GM12878 (cell line): ENCODE data around the gene PSMA1. TPM values are rescaled to one million over a fixed set of nuclear protein-coding genes. Genes with fewer than 3 reads are reported as not detected.

Experiments used
- ATAC-seq: fragments of 200-7000 bp; cut with Tn5 transposase; 3 replicates; pipeline ENCODE4 v1.9.1; 2020; ENCODE audit warnings: mild to moderate bottlenecking, moderate library complexity
- BruUV-seq: library from RNA; stranded (reverse); fragments of 400-500 nt; replicated peaks from 2 replicates; lab custom pipeline; 2021; lab: Mats Ljungman, UMichigan
- CTCF ChIA-PET: fragments of 300-600 bp; sonication (Branson Sonifier 250); formaldehyde crosslinking; extraction: SDS; loops from one replicate; lab custom pipeline; 2021; ENCODE audit warnings: inconsistent platforms; lab: Yijun Ruan, JAX
- POLR2A ChIA-PET: fragments of 350-600 bp; formaldehyde crosslinking; extraction: SDS; loops from one replicate; lab custom pipeline; 2021; ENCODE audit warnings: inconsistent platforms; lab: Charles Lee
- RAD21 ChIA-PET: fragments of 300-600 bp; sonication (Branson Sonifier 250); formaldehyde crosslinking; loops from one replicate; lab custom pipeline; 2023; ENCODE audit warnings: antibody characterized with exemption; ENCODE audit not compliant: unreplicated experiment; lab: Charles Lee
- SMC1A ChIA-PET: fragments of 300-600 bp; sonication (Branson Sonifier 250); formaldehyde crosslinking; loops from one replicate; lab custom pipeline; 2023; ENCODE audit not compliant: unreplicated experiment, uncharacterized antibody; lab: Charles Lee
- DNase-seq: peaks from one replicate; pipeline ENCODE4 v3.0.0-alpha.2; 2011; ENCODE audit warnings: low read depth, low spot score
- FAIRE-seq: peaks from 3 replicates; lab custom pipeline; 2011; peaks lifted over from hg19 to GRCh38; lab: Jason Lieb, UNC
- H2AFZ ChIP-seq: 2 replicates; pipeline ENCODE4 v1.6.0; 2011; ENCODE audit warnings: low read depth, low read length, control low read depth; ENCODE audit not compliant: control insufficient read depth
- H3K27ac ChIP-seq: 2 replicates; pipeline ENCODE4 v1.5.1; 2011; ENCODE audit warnings: control low read depth; ENCODE audit not compliant: control insufficient read depth, insufficient read depth
- H3K27me3 ChIP-seq, 2 experiments: replicated peaks in 1 of 2; 2 replicates each; pipeline versions ENCODE4 v1.6.0 to v1.6.1; 2011; ENCODE audit warnings: low read length in 1 of 2; ENCODE audit not compliant: control insufficient read depth in 2 of 2, insufficient read depth in 2 of 2
- H3K36me3 ChIP-seq, 2 experiments: 2 replicates each; pipeline ENCODE4 v1.5.1; 2011; ENCODE audit warnings: low read length in 1 of 2; ENCODE audit not compliant: control insufficient read depth in 2 of 2, insufficient read depth in 2 of 2
- H3K4me1 ChIP-seq: 2 replicates; pipeline ENCODE4 v1.6.1; 2011; ENCODE audit warnings: mild to moderate bottlenecking, low read length, moderate library complexity, mixed read lengths; ENCODE audit not compliant: control insufficient read depth, insufficient read depth
- H3K4me2 ChIP-seq: 2 replicates; pipeline ENCODE4 v1.6.0; 2011; ENCODE audit warnings: control low read depth; ENCODE audit not compliant: control insufficient read depth, insufficient read depth
- H3K4me3 ChIP-seq: fragments of 200-600 bp; sonication (generic); 2 replicates; pipeline ENCODE4 v1.5.1; 2016
- H3K79me2 ChIP-seq: 2 replicates; pipeline ENCODE4 v1.6.0; 2011; ENCODE audit warnings: low read length; ENCODE audit not compliant: control insufficient read depth, insufficient read depth
- H3K9ac ChIP-seq: 2 replicates; pipeline ENCODE4 v1.8.0; 2011; ENCODE audit warnings: low read length, control low read depth, mixed read lengths; ENCODE audit not compliant: control insufficient read depth, insufficient read depth
- H3K9me3 ChIP-seq: replicated peaks from 3 replicates; pipeline ENCODE4 v1.5.1; 2011; ENCODE audit warnings: mild to moderate bottlenecking, low read length; ENCODE audit not compliant: control insufficient read depth, insufficient read depth
- H4K20me1 ChIP-seq: 2 replicates; pipeline ENCODE4 v1.6.0; 2011; ENCODE audit not compliant: control insufficient read depth, insufficient read depth
- ASH2L ChIP-seq: fragments of 300-600, 200-600 bp; sonication (generic); IDR thresholded peaks from 2 replicates; pipeline ENCODE4 v1.6.1; 2017; ENCODE audit warnings: low read depth, mild to moderate bottlenecking, borderline replicate concordance
- BMI1 ChIP-seq: fragments of 450-650 bp; IDR thresholded peaks from 2 replicates; pipeline ENCODE4 v1.6.1; 2016; ENCODE audit warnings: mild to moderate bottlenecking, moderate library complexity, borderline replicate concordance
- GABPA ChIP-seq: IDR thresholded peaks from 2 replicates; pipeline ENCODE4 v1.6.1; 2014; ENCODE audit warnings: antibody characterized with exemption, low read depth, mild to moderate bottlenecking, inconsistent platforms
- JUNB ChIP-seq: IDR thresholded peaks from 2 replicates; pipeline ENCODE4 v1.6.1; 2016; ENCODE audit warnings: antibody characterized with exemption, mild to moderate bottlenecking
- SPI1 ChIP-seq: IDR thresholded peaks from 2 replicates; pipeline ENCODE4 v1.6.1; 2011; ENCODE audit warnings: low read depth, mild to moderate bottlenecking, low read length, moderate library complexity, borderline replicate concordance; ENCODE audit not compliant: insufficient read depth
- WRNIP1 ChIP-seq: IDR thresholded peaks from 2 replicates; pipeline ENCODE4 v1.6.1; 2011; ENCODE audit warnings: low read depth, low read length, improper control_type of control experiment, borderline replicate concordance
- WGBS: methylation state at CpG from one replicate; pipeline ENCODE4 v1.1.6; 2016; ENCODE audit warnings: low lambda C conversion rate; ENCODE audit not compliant: insufficient replicate concordance, insufficient coverage; ENCODE audit errors: missing lambda C conversion rate; 5-methylcytosine and 5-hydroxymethylcytosine counted together
- in situ Hi-C: fragments of 300-500 bp; cut with MboI; formaldehyde crosslinking; loops from 9 replicates; pipeline ENCODE4 v1.14.3; 2018; ENCODE audit warnings: mixed read lengths
- intact Hi-C: fragments of 100-400 bp; cut with micrococcal nuclease; formaldehyde crosslinking; loops from one replicate; pipeline ENCODE4 v1.14.2; 2022; ENCODE audit not compliant: unreplicated experiment
- polyA plus RNA-seq, 11 experiments: library from polyadenylated mRNA; depleted of rRNA in 4 of 11; unstranded in 6 of 11; stranded (reverse) in 5 of 11; fragments of >200 nt; fragmentation: Nextera tagmentation in 4 of 11; fragmentation: Illumina TruSeq in 1 of 11; extraction: Ambion mirVana in 4 of 11; extraction: Trizol in 1 of 11; gene quantifications; 1 replicate in 1 of 11; 2 replicates in 10 of 11; pipeline versions ENCODE4 v1.2.1 to v1.2.3, GENCODE V29; 2011 to 2016; ENCODE audit warnings: inconsistent platforms in 2 of 11, missing spikeins in 2 of 11, low read depth in 1 of 11
- total RNA-seq, 4 experiments: library from RNA; depleted of rRNA in 3 of 4; stranded (reverse); fragments of >200 nt in 3 of 4; fragmentation: Illumina TruSeq in 1 of 4; extraction: Trizol in 1 of 4; gene quantifications; 2 replicates each; pipeline versions ENCODE4 v1.2.1 to v1.2.3, GENCODE V29; 2013 to 2021
- TF ChIP-seq, protein P1 (sequence below): fragments of 450-650 bp; IDR thresholded peaks from 2 replicates; pipeline ENCODE4 v1.6.1; 2016; ENCODE audit warnings: mild to moderate bottlenecking, moderate library complexity, borderline replicate concordance
- TF ChIP-seq, protein P2 (sequence below): fragments of 450-650 bp; formaldehyde crosslinking; IDR thresholded peaks from 2 replicates; pipeline ENCODE4 v1.5.0; 2022; ENCODE audit warnings: mild to moderate bottlenecking, missing genetic modification characterization

The PSMA1 gene
- total and polyA plus RNA-seq, 10 of the 15 experiments (the other 5 are each of a cell fraction or from before 2014, with no cell fraction given), result 185 to 678 (median 299) TPM

DNA sequence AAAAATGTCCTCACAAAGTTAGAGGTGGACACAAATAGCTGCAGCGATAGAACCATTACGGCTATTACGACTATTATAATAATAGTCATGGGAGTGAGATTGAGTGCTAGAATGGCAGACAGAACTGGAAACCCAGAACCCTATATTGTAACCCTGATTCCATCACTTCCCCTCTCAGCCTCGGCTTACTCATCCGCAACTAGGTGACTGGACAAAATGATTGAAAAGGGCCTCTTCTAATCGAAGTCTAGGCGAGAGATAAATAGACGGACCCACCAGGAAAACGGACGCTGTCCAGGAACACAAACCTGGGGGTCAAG is 629 bp downstream of the PSMA1 start:
- H3K36me3 ChIP-seq, result peaks cover 0 to 3% of the 10 kb centered on the region in 2 experiments; a peak in 2 of 4 replicates
- peak overlapping the region; percentile 82 for H2AFZ ChIP-seq
- H3K4me1 ChIP-seq, result no peaks in the 10 kb centered on the region
- H4K20me1 ChIP-seq, result no peaks in the 10 kb centered on the region
- ATAC-seq, result peak; percentile 34
- in situ Hi-C loops (no loop called here), intact Hi-C loops (no loop called here)
- peak overlapping the region; percentile 89 for H3K27ac ChIP-seq
- no peak for FAIRE-seq
- H3K4me2 ChIP-seq, result peak overlapping the region; percentile 94
- DNase-seq, result no peak
- peak overlapping the region; percentile 99 for H3K9ac ChIP-seq
- ChIA-PET CTCF (interaction anchor here (1.4 kb wide), 1 partner anchor 26 kb away, joined by 3 read pairs; no protein-coding TSS in a partner anchor), RAD21 (interaction anchor here (2.9 kb wide), 1 partner anchor 19 kb away, joined by 21 read pairs; the partner anchor contains the start of gene COPB1), POLR2A (interaction anchor here (2.3 kb wide), 1 partner anchor 20 kb away, joined by 34 read pairs; the partner anchor contains the start of gene COPB1), SMC1A (interaction anchor here (1.0 to 1.9 kb wide), 4 partner anchors 11 to 389 kb away, joined by 3 to 11 read pairs (median 4); partner anchors contain the start of gene COPB1)
- TF ChIP-seq WRNIP1, result 0 out of 2 replicates have a peak, but pooled peaks have one; percentile 52
- no peak for TF ChIP-seq BMI1
- peak; percentile 51; the same call in 1 of the 2 replicates for TF ChIP-seq SPI1
- TF ChIP-seq GABPA, result no peak
- 3% methylated on average over 10 of the region's 10 CpGs for WGBS
- peak overlapping the region; percentile 95 for H3K4me3 ChIP-seq
- H3K9me3 ChIP-seq, result no peaks in the 10 kb centered on the region
- H3K27me3 ChIP-seq, result no peaks in the 10 kb centered on the region
- H3K79me2 ChIP-seq, result peaks cover 36% of the 10 kb centered on the region
- no TSS peak for BruUV-seq

DNA sequence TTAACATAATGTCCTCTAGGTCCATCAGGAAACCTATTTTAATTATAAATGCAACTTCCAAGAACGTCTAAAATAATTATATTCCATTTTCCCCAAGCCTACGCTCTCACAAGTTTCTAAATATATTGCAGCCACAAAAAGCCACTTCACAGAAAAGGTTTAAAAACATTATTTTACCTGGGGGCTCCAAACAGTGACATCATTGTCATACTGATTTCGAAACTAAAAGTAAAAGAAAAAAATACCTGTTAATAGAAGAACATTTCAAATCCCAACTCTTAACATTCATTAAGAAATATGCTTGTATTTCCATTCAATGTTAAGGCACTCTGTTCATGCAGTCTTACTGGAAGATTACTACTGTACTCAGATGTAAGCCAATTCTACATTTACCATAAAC is 1.4 kb downstream of the PSMA1 start:
- ChIA-PET RAD21 (interaction anchor here (2.9 kb wide), 1 partner anchor 18 kb away, joined by 21 read pairs; the partner anchor contains the start of gene COPB1), SMC1A (interaction anchor here (0.6 to 1.9 kb wide), 2 partner anchors 19 to 162 kb away, joined by 3 to 11 read pairs; partner anchors contain the start of gene COPB1), CTCF (no interaction called here), POLR2A (interaction anchor here (2.3 kb wide), 1 partner anchor 19 kb away, joined by 34 read pairs; the partner anchor contains the start of gene COPB1)
- Histone ChIP-seq H3K4me1 (no peaks in the 10 kb centered on the region), H2AFZ (no peak overlapping the region), H3K9ac (peak overlapping the region; percentile 99), H3K79me2 (peaks cover 37% of the 10 kb centered on the region), H3K9me3 (no peaks in the 10 kb centered on the region), H4K20me1 (no peaks in the 10 kb centered on the region), H3K27ac (peak overlapping the region; percentile 89; the same call in 1 of the 2 replicates), H3K4me2 (peak overlapping the region; percentile 94), H3K4me3 (peak overlapping the region; percentile 95), H3K27me3 (no peaks in the 10 kb centered on the region), H3K36me3 (peaks cover 0 to 4% of the 10 kb centered on the region in 2 experiments; a peak in 2 of 4 replicates)
- whole genome bisulfite sequencing, result 43% methylated on average over 3 of the region's 3 CpGs
- FAIRE-seq (peak; percentile 13), ATAC-seq (no peak), DNase-seq (no peak)
- intact Hi-C loops (no loop called here), in situ Hi-C loops (no loop called here)
- BruUV-seq, result no TSS peak
- TF ChIP-seq, protein P1, sequence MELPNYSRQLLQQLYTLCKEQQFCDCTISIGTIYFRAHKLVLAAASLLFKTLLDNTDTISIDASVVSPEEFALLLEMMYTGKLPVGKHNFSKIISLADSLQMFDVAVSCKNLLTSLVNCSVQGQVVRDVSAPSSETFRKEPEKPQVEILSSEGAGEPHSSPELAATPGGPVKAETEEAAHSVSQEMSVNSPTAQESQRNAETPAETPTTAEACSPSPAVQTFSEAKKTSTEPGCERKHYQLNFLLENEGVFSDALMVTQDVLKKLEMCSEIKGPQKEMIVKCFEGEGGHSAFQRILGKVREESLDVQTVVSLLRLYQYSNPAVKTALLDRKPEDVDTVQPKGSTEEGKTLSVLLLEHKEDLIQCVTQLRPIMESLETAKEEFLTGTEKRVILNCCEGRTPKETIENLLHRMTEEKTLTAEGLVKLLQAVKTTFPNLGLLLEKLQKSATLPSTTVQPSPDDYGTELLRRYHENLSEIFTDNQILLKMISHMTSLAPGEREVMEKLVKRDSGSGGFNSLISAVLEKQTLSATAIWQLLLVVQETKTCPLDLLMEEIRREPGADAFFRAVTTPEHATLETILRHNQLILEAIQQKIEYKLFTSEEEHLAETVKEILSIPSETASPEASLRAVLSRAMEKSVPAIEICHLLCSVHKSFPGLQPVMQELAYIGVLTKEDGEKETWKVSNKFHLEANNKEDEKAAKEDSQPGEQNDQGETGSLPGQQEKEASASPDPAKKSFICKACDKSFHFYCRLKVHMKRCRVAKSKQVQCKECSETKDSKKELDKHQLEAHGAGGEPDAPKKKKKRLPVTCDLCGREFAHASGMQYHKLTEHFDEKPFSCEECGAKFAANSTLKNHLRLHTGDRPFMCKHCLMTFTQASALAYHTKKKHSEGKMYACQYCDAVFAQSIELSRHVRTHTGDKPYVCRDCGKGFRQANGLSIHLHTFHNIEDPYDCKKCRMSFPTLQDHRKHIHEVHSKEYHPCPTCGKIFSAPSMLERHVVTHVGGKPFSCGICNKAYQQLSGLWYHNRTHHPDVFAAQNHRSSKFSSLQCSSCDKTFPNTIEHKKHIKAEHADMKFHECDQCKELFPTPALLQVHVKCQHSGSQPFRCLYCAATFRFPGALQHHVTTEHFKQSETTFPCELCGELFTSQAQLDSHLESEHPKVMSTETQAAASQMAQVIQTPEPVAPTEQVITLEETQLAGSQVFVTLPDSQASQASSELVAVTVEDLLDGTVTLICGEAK, result no peak
- TF ChIP-seq WRNIP1, result no peak
- peak; percentile 78 for TF ChIP-seq JUNB
- no peak for TF ChIP-seq ASH2L
- TF ChIP-seq, protein P2, sequence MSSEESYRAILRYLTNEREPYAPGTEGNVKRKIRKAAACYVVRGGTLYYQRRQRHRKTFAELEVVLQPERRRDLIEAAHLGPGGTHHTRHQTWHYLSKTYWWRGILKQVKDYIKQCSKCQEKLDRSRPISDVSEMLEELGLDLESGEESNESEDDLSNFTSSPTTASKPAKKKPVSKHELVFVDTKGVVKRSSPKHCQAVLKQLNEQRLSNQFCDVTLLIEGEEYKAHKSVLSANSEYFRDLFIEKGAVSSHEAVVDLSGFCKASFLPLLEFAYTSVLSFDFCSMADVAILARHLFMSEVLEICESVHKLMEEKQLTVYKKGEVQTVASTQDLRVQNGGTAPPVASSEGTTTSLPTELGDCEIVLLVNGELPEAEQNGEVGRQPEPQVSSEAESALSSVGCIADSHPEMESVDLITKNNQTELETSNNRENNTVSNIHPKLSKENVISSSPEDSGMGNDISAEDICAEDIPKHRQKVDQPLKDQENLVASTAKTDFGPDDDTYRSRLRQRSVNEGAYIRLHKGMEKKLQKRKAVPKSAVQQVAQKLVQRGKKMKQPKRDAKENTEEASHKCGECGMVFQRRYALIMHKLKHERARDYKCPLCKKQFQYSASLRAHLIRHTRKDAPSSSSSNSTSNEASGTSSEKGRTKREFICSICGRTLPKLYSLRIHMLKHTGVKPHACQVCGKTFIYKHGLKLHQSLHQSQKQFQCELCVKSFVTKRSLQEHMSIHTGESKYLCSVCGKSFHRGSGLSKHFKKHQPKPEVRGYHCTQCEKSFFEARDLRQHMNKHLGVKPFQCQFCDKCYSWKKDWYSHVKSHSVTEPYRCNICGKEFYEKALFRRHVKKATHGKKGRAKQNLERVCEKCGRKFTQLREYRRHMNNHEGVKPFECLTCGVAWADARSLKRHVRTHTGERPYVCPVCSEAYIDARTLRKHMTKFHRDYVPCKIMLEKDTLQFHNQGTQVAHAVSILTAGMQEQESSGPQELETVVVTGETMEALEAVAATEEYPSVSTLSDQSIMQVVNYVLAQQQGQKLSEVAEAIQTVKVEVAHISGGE (CRISPR knock-in tag), result no peak
